HepG2 (cell line): ENCODE data around the gene DTNB. TPM values are rescaled to one million over a fixed set of nuclear protein-coding genes. Genes with fewer than 3 reads are reported as not detected.

Source experiments
- AGO1 ChIP-seq: fragments of 200-400 bp; formaldehyde crosslinking; IDR thresholded peaks from 2 replicates; pipeline ENCODE4 v1.6.1; 2017; ENCODE audit warnings: mild to moderate bottlenecking, low read depth, low read length, moderate library complexity; ENCODE audit not compliant: poor library complexity, severe bottlenecking
- ASH2L ChIP-seq: fragments of 300-600, 200-600 bp; sonication (generic); IDR thresholded peaks from 2 replicates; pipeline ENCODE4 v1.7.0; 2017; ENCODE audit warnings: low read depth, mild to moderate bottlenecking, moderate library complexity, mixed read lengths, low read length; ENCODE audit not compliant: insufficient read length
- CAMTA2 ChIP-seq: sonication (generic); formaldehyde crosslinking; IDR thresholded peaks from 2 replicates; pipeline ENCODE4 v1.4.0; 2020; ENCODE audit warnings: mild to moderate bottlenecking, missing genetic modification reagents, borderline replicate concordance
- CHD4 ChIP-seq: fragments of 200-600 bp; sonication (generic); IDR thresholded peaks from 2 replicates; pipeline ENCODE4 v1.7.0; 2017; ENCODE audit warnings: mild to moderate bottlenecking, low read length, borderline replicate concordance
- EZH2 ChIP-seq: conservative IDR thresholded peaks from 2 replicates; pipeline ENCODE4 v1.6.1; 2012; ENCODE audit warnings: mild to moderate bottlenecking, low read depth, low read length, moderate library complexity
- HOXA3 ChIP-seq: sonication (generic); formaldehyde crosslinking; IDR thresholded peaks from 2 replicates; pipeline ENCODE4 v1.5.0; 2020; ENCODE audit warnings: missing genetic modification reagents
- IKZF1 ChIP-seq: fragments of 450-650 bp; IDR thresholded peaks from 2 replicates; pipeline ENCODE4 v1.7.1; 2016
- IKZF5 ChIP-seq: IDR thresholded peaks from 2 replicates; pipeline ENCODE4 v1.6.1; 2018; ENCODE audit warnings: missing genetic modification reagents, mild to moderate bottlenecking, missing compliant biosample characterization
- JUN ChIP-seq: sonication (generic); formaldehyde crosslinking; IDR thresholded peaks from 2 replicates; pipeline ENCODE4 v1.4.0; 2020; ENCODE audit warnings: mild to moderate bottlenecking, missing genetic modification reagents
- NR0B2 ChIP-seq: sonication (generic); formaldehyde crosslinking; IDR thresholded peaks from 2 replicates; pipeline ENCODE4 v1.4.0; 2020; ENCODE audit warnings: mild to moderate bottlenecking, missing genetic modification reagents
- NR2C2 ChIP-seq: sonication (generic); formaldehyde crosslinking; IDR thresholded peaks from 2 replicates; pipeline ENCODE4 v1.4.0; 2020; ENCODE audit warnings: missing genetic modification reagents, mild to moderate bottlenecking, moderate library complexity, borderline replicate concordance
- PLRG1 ChIP-seq: fragments of 450-650 bp; conservative IDR thresholded peaks from 2 replicates; pipeline ENCODE4 v1.6.1; 2016
- RAD21 ChIP-seq: fragments of 450-650 bp; formaldehyde crosslinking; IDR thresholded peaks from 2 replicates; pipeline ENCODE4 v1.5.0; 2020; ENCODE audit warnings: mild to moderate bottlenecking
- RARA ChIP-seq: IDR thresholded peaks from 2 replicates; pipeline ENCODE4 v1.6.1; 2016; ENCODE audit warnings: missing genetic modification reagents, missing compliant biosample characterization
- TFDP1 ChIP-seq: IDR thresholded peaks from 2 replicates; pipeline ENCODE4 v1.6.1; 2016; ENCODE audit warnings: missing compliant biosample characterization, missing genetic modification reagents, borderline replicate concordance
- TMF1 ChIP-seq: sonication (generic); formaldehyde crosslinking; IDR thresholded peaks from 2 replicates; pipeline ENCODE4 v1.8.1; 2022; ENCODE audit warnings: low read depth, missing genetic modification reagents
- U2AF2 ChIP-seq: fragments of 200-400 bp; formaldehyde crosslinking; IDR thresholded peaks from 2 replicates; pipeline ENCODE4 v1.6.1; 2017; ENCODE audit warnings: low read depth, mild to moderate bottlenecking, low read length
- ZNF101 ChIP-seq: sonication (generic); formaldehyde crosslinking; IDR thresholded peaks from 2 replicates; pipeline ENCODE4 v1.4.0; 2020; ENCODE audit warnings: mild to moderate bottlenecking, low read depth, missing genetic modification reagents, borderline replicate concordance
- ZNF337 ChIP-seq: sonication (generic); formaldehyde crosslinking; IDR thresholded peaks from 2 replicates; pipeline ENCODE4 v1.5.1; 2020; ENCODE audit warnings: missing genetic modification reagents, low read depth, mild to moderate bottlenecking, borderline replicate concordance
- ZNF484 ChIP-seq: sonication (generic); formaldehyde crosslinking; IDR thresholded peaks from 2 replicates; pipeline ENCODE4 v1.5.1; 2020; ENCODE audit warnings: mild to moderate bottlenecking, low read depth, missing genetic modification reagents, borderline replicate concordance
- ZNF782 ChIP-seq: sonication (generic); formaldehyde crosslinking; IDR thresholded peaks from 2 replicates; pipeline ENCODE4 v1.4.0; 2020; ENCODE audit warnings: missing genetic modification reagents, mild to moderate bottlenecking, borderline replicate concordance
- polyA plus RNA-seq, 8 experiments: library from polyadenylated mRNA; depleted of rRNA in 3 of 8; stranded (reverse) in 7 of 8; unstranded in 1 of 8; fragments of >200 nt; fragmentation: Illumina TruSeq in 4 of 8; extraction: Trizol in 4 of 8; gene quantifications; 2 replicates each; pipeline versions ENCODE4 v1.2.1 to v1.2.3, GENCODE V29; 2011 to 2016; ENCODE audit warnings: low read depth in 4 of 8, missing spikeins in 1 of 8, mixed read lengths in 1 of 8; ENCODE audit not compliant: insufficient read depth in 1 of 8
- total RNA-seq, 5 experiments: library from RNA; depleted of rRNA; stranded (reverse); fragments of >200 nt; fragmentation: Illumina TruSeq; extraction: Trizol; gene quantifications; 2 replicates each; pipeline ENCODE4 v1.2.3, GENCODE V29; 2016; ENCODE audit warnings: low read depth in 1 of 5
- TF ChIP-seq, protein P1 (sequence below): sonication (generic); formaldehyde crosslinking; IDR thresholded peaks from 2 replicates; pipeline ENCODE4 v1.4.0; 2020; ENCODE audit warnings: mild to moderate bottlenecking, missing genetic modification reagents, borderline replicate concordance

Gene DTNB
- total and polyA plus RNA-seq, 2 of the 13 experiments (the other 11 are each of a cell fraction or from before 2014, with no cell fraction given): 14.4 to 23.9 TPM

GRCh38 chr2:25376750-25377621, 296.4 kb downstream of the DTNB start (continued):
- TF ChIP-seq AGO1 (peak; percentile 53), ZNF101 (CRISPR knock-in tag) (no peak), ZNF337 (CRISPR knock-in tag) (no peak), NR0B2 (CRISPR knock-in tag) (0 out of 2 replicates have a peak, but pooled peaks have one; percentile 41), PLRG1 (no peak), CHD4 (no peak), IKZF1 (no peak), IKZF5 (CRISPR knock-in tag) (no peak; the same call in 1 of the 2 replicates), EZH2 (no peak), RAD21 (peak; percentile 91), RARA (CRISPR knock-in tag) (peak; percentile 54), JUN (CRISPR knock-in tag) (0 out of 2 replicates have a peak, but pooled peaks have one; percentile 32), U2AF2 (no peak), NR2C2 (CRISPR knock-in tag) (peak; percentile 56; the same call in 1 of the 2 replicates), ZNF782 (CRISPR knock-in tag) (no peak), TFDP1 (peak; percentile 66; the same call in 1 of the 2 replicates), ZNF484 (CRISPR knock-in tag) (no peak), ASH2L (no peak), TMF1 (no peak), HOXA3 (CRISPR knock-in tag) (peak; percentile 72), CAMTA2 (no peak)
- TF ChIP-seq, protein P1, sequence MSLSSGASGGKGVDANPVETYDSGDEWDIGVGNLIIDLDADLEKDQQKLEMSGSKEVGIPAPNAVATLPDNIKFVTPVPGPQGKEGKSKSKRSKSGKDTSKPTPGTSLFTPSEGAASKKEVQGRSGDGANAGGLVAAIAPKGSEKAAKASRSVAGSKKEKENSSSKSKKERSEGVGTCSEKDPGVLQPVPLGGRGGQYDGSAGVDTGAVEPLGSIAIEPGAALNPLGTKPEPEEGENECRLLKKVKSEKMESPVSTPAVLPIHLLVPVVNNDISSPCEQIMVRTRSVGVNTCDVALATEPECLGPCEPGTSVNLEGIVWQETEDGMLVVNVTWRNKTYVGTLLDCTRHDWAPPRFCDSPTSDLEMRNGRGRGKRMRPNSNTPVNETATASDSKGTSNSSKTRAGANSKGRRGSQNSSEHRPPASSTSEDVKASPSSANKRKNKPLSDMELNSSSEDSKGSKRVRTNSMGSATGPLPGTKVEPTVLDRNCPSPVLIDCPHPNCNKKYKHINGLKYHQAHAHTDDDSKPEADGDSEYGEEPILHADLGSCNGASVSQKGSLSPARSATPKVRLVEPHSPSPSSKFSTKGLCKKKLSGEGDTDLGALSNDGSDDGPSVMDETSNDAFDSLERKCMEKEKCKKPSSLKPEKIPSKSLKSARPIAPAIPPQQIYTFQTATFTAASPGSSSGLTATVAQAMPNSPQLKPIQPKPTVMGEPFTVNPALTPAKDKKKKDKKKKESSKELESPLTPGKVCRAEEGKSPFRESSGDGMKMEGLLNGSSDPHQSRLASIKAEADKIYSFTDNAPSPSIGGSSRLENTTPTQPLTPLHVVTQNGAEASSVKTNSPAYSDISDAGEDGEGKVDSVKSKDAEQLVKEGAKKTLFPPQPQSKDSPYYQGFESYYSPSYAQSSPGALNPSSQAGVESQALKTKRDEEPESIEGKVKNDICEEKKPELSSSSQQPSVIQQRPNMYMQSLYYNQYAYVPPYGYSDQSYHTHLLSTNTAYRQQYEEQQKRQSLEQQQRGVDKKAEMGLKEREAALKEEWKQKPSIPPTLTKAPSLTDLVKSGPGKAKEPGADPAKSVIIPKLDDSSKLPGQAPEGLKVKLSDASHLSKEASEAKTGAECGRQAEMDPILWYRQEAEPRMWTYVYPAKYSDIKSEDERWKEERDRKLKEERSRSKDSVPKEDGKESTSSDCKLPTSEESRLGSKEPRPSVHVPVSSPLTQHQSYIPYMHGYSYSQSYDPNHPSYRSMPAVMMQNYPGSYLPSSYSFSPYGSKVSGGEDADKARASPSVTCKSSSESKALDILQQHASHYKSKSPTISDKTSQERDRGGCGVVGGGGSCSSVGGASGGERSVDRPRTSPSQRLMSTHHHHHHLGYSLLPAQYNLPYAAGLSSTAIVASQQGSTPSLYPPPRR (CRISPR knock-in tag): peak; percentile 62; the same call in 1 of the 2 replicates
